ENCODE measurements around the gene ASB11.

- TF ChIP-seq CTCF (conservative IDR thresholded peaks at IDR 0.05 in 1 of 2, IDR thresholded peaks at IDR 0.05 in 1 of 2; ENCODE audit: extremely low read depth in 1 of 2, insufficient read depth in 1 of 2, low read depth in 1 of 2, low read length in 2 of 2), result no peak
- TF ChIP-seq EZH2 (IDR thresholded peaks at IDR 0.05; ENCODE audit: borderline replicate concordance, low read length), result no peak
Measured at GRCh38 chrX:15343075-15343476, 27.6 kb upstream of the ASB11 start.

All from mammary epithelial cell (primary cell).